ENCODE results near the gene RABL2B.

DNA sequence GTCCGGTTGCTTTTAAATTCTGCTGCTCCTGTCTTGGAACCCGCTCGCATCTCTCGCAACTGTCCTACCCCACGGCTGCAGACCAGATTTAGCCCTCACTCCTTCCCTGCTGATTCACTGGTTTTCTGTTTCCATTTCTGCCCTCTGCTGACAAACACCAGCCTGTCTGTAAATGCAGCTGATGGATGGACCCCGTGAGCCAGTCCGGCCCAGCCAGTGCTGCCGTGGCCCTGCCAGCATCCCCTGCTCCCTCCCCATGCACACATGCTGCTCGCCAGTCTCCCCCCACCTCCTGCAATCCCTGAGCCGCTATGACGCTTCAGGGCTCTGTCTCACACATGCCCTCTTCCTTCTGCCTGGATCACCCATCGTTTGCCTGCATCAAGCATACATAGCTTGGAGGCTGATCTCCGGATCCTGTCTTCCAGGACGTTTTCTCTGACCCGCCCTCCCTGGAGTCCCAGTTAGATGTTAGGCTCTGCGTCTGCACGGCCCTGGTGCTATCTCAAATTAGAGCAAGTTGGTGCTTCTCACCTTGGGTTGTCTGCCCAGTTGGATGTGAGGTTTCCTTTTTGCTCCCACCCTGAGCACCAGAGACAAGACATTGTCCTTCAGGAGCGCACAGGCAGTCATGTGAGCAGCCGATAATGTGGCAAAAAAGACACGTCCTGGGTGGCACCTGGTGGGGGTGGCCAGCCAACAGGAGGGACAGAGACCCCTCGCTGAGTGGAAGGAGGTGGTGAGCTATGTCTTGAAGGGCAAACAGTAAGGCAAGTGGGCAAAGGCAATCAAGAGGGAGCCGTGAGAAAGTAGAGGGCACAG, 49.7 kb downstream of the RABL2B start:
- no peak for TF ChIP-seq POLR2AphosphoS5 (IDR thresholded peaks at IDR 0.05; ENCODE audit: low read depth, low read length)
- TF ChIP-seq POLR2A (IDR thresholded peaks at IDR 0.05; ENCODE audit: low read depth, low read length): no peak
- TF ChIP-seq POU2F2 (IDR thresholded peaks at IDR 0.05; ENCODE audit: low read depth, low read length): no peak
- TF ChIP-seq TAF1 (IDR thresholded peaks at IDR 0.05; ENCODE audit: low read depth, low read length): no peak
- no peak for TF ChIP-seq SPI1 (IDR thresholded peaks at IDR 0.05; ENCODE audit: low read depth, low read length)
